Effector memory CD4-positive, alpha-beta T cell (primary cell): ENCODE results near the gene CEBPZOS.

Experiments
- DNase-seq, 3 donors: peaks; one replicate each; pipeline ENCODE4 v3.0.0-alpha.2; 2020
- H3K27ac ChIP-seq: 2 replicates; pipeline ENCODE4 v1.7.0; 2013; ENCODE audit warnings: mild to moderate bottlenecking, low read length, moderate library complexity; ENCODE audit not compliant: insufficient read depth, poor library complexity, severe bottlenecking
- H3K27me3 ChIP-seq: replicated peaks from 2 replicates; pipeline ENCODE4 v1.7.0; 2013; ENCODE audit warnings: mild to moderate bottlenecking, low read length; ENCODE audit not compliant: insufficient read depth, control insufficient read depth, poor library complexity, severe bottlenecking
- H3K36me3 ChIP-seq: 2 replicates; pipeline ENCODE4 v1.7.0; 2013; ENCODE audit warnings: mild to moderate bottlenecking, low read length, moderate library complexity; ENCODE audit not compliant: control insufficient read depth, insufficient read depth
- H3K4me1 ChIP-seq: 2 replicates; pipeline ENCODE4 v1.7.0; 2013; ENCODE audit warnings: low read length, mild to moderate bottlenecking; ENCODE audit not compliant: control insufficient read depth, insufficient read depth, poor library complexity, severe bottlenecking
- H3K4me3 ChIP-seq: 2 replicates; pipeline ENCODE4 v1.7.0; 2013; ENCODE audit warnings: low read length, low read depth, mild to moderate bottlenecking; ENCODE audit not compliant: insufficient read depth, poor library complexity, severe bottlenecking
- H3K9me3 ChIP-seq: 2 replicates; pipeline ENCODE4 v1.7.0; 2013; ENCODE audit warnings: mild to moderate bottlenecking, low read length, moderate library complexity; ENCODE audit not compliant: control insufficient read depth

The CEBPZOS gene

GRCh38 chr2:37231241-37232130 is 35.2 kb downstream of the CEBPZOS start, which contains the start of the genes CEBPZ and NDUFAF7:
TSS of gene CEBPZ (minus strand) at chr2:37231596. CDS start at chr2:37231567, 29 bp downstream.
TSS of gene NDUFAF7 (plus strand) at chr2:37231658. CDS start at chr2:37231706, 48 bp downstream.
- DNase-seq: peak; percentile 76 to 83 (median 82)
- Histone ChIP-seq H3K27me3 (no peaks in the 10 kb centered on the region), H3K4me1 (peaks cover 20% of the 10 kb centered on the region), H3K9me3 (no peaks in the 10 kb centered on the region), H3K27ac (peak within 1 kb of the TSS; percentile 92), H3K4me3 (peak within 1 kb of the TSS; percentile 71), H3K36me3 (peaks cover 18% of the 10 kb centered on the region)

- peak overlapping the region; percentile 92 for H3K27ac ChIP-seq
- H3K36me3 ChIP-seq: peaks cover 17% of the 10 kb centered on the region
- H3K27me3 ChIP-seq: no peaks in the 10 kb centered on the region
- DNase-seq: no peak
- no peaks in the 10 kb centered on the region for H3K9me3 ChIP-seq
- peak overlapping the region; percentile 71 for H3K4me3 ChIP-seq
- H3K4me1 ChIP-seq: peaks cover 20% of the 10 kb centered on the region
Observed at GRCh38 chr2:37232131-37232933, 36.0 kb downstream of the CEBPZOS start.

GRCh38 chr2:37243435-37243834 is 47.1 kb downstream of the CEBPZOS start:
- Histone ChIP-seq H3K27ac (peak overlapping the region; percentile 50), H3K36me3 (peaks cover 58% of the 10 kb centered on the region), H3K4me3 (no peak overlapping the region), H3K4me1 (no peaks in the 10 kb centered on the region), H3K9me3 (no peaks in the 10 kb centered on the region), H3K27me3 (no peaks in the 10 kb centered on the region)
- no peak for DNase-seq

- H3K36me3 ChIP-seq: peaks cover 57% of the 10 kb centered on the region
- no peaks in the 10 kb centered on the region for H3K27me3 ChIP-seq
- no peaks in the 10 kb centered on the region for H3K4me1 ChIP-seq
- no peak overlapping the region for H3K4me3 ChIP-seq
- no peaks in the 10 kb centered on the region for H3K9me3 ChIP-seq
- peak overlapping the region; percentile 46 for H3K27ac ChIP-seq
- DNase-seq: no peak
Observed at GRCh38 chr2:37244017-37244416, 47.7 kb downstream of the CEBPZOS start.

- H3K4me1 ChIP-seq: no peaks in the 10 kb centered on the region
- no peak overlapping the region for H3K4me3 ChIP-seq
- H3K27me3 ChIP-seq: no peaks in the 10 kb centered on the region
- no peaks in the 10 kb centered on the region for H3K9me3 ChIP-seq
- peaks cover 57% of the 10 kb centered on the region for H3K36me3 ChIP-seq
- DNase-seq: no peak
- no peak overlapping the region for H3K27ac ChIP-seq
Observed at GRCh38 chr2:37244755-37245154, 48.5 kb downstream of the CEBPZOS start.

- DNase-seq: no peak
- H3K27ac ChIP-seq: no peak overlapping the region
- no peaks in the 10 kb centered on the region for H3K9me3 ChIP-seq
- no peaks in the 10 kb centered on the region for H3K27me3 ChIP-seq
- H3K4me3 ChIP-seq: no peak overlapping the region
- H3K36me3 ChIP-seq: peaks cover 65% of the 10 kb centered on the region
- no peaks in the 10 kb centered on the region for H3K4me1 ChIP-seq
Observed at GRCh38 chr2:37246205-37246604, 49.9 kb downstream of the CEBPZOS start.

GRCh38 chr2:37250869-37251740 is 54.8 kb downstream of the CEBPZOS start:
- no peak for DNase-seq
- Histone ChIP-seq H3K36me3 (peaks cover 75% of the 10 kb centered on the region), H3K4me1 (no peaks in the 10 kb centered on the region), H3K4me3 (no peak overlapping the region), H3K9me3 (no peaks in the 10 kb centered on the region), H3K27me3 (no peaks in the 10 kb centered on the region), H3K27ac (no peak overlapping the region)
